ENCODE results near the gene AFF4. TPM values are rescaled to one million over a fixed set of nuclear protein-coding genes. Genes with fewer than 3 reads are reported as not detected.

The AFF4 gene
- polyA plus RNA-seq, 1 donor, result 74.1 TPM

- no peak for DNase-seq
These were observed 135.3 kb downstream of the AFF4 start for GRCh38 chr5:132827943-132828673.

- DNase-seq, result no peak
These were observed 136.9 kb downstream of the AFF4 start for GRCh38 chr5:132826424-132827082.

GRCh38 chr5:132825834-132826391 lies 137.5 kb downstream of the AFF4 start:
- no peak for DNase-seq

Other genes with a start within 250 kb of the AFF4 start
- 40.0 TPM for gene KIF3A, start 226.1 kb downstream of the AFF4 start, polyA plus RNA-seq (ENCODE audit: insufficient read length)
- 4.2 TPM for gene CCNI2, start 216.2 kb downstream of the AFF4 start, polyA plus RNA-seq (ENCODE audit: insufficient read length)
- gene SEPTIN8, start 186.4 kb downstream of the AFF4 start, polyA plus RNA-seq (ENCODE audit: insufficient read length), result 84.6 TPM
- gene SOWAHA, start 150.3 kb downstream of the AFF4 start, polyA plus RNA-seq (ENCODE audit: insufficient read length), result 4.0 TPM
- gene SHROOM1, start 133.0 kb downstream of the AFF4 start, polyA plus RNA-seq (ENCODE audit: insufficient read length), result 19.4 TPM
- gene GDF9, start 97.2 kb downstream of the AFF4 start, polyA plus RNA-seq (ENCODE audit: insufficient read length), result 2.1 TPM
- gene UQCRQ, start 97.0 kb downstream of the AFF4 start, polyA plus RNA-seq (ENCODE audit: insufficient read length), result 173 TPM
- gene LEAP2, start 90.0 kb downstream of the AFF4 start, polyA plus RNA-seq (ENCODE audit: insufficient read length), result 8.7 TPM
- gene ZCCHC10, start 62.9 kb upstream of the AFF4 start, polyA plus RNA-seq (ENCODE audit: insufficient read length), result 33.7 TPM
- 149 TPM for gene HSPA4, start 88.4 kb upstream of the AFF4 start, polyA plus RNA-seq (ENCODE audit: insufficient read length)